WTC11 (cell line): ENCODE data around the gene MED22. TPM values are rescaled to one million over a fixed set of nuclear protein-coding genes. Genes with fewer than 3 reads are reported as not detected.

Experiments used
- ATAC-seq: fragments of 200-7000 bp; cut with Tn5 transposase; 2 replicates; pipeline ENCODE4 v1.10.0; 2021; ENCODE audit warnings: mild to moderate bottlenecking, moderate library complexity
- CTCF ChIA-PET: fragments of 300-600 bp; sonication (Branson Sonifier 250); formaldehyde crosslinking; loops from one replicate; lab custom pipeline; 2021; ENCODE audit warnings: antibody characterized with exemption; lab: Charles Lee
- POLR2A ChIA-PET: fragments of 350-600 bp; sonication (Branson Sonifier 250); formaldehyde crosslinking; loops from one replicate; lab custom pipeline; 2021; ENCODE audit warnings: antibody characterized with exemption; lab: Charles Lee
- DNase-seq: peaks from one replicate; pipeline ENCODE4 v3.0.0; 2021; ENCODE audit warnings: low spot score
- H3K27ac Mint-ChIP-seq: 2 replicates; pipeline ENCODE4 v1.8.0; 2021; ENCODE audit warnings: mixed read lengths
- H3K27me3 Mint-ChIP-seq: 2 replicates; pipeline ENCODE4 v1.8.0; 2021; ENCODE audit warnings: low read depth, mild to moderate bottlenecking, moderate library complexity, mixed read lengths
- H3K36me3 Mint-ChIP-seq: 2 replicates; pipeline ENCODE4 v1.8.0; 2021; ENCODE audit warnings: mixed read lengths
- H3K4me1 Mint-ChIP-seq: 2 replicates; pipeline ENCODE4 v1.8.0; 2022; ENCODE audit warnings: mixed read lengths
- H3K4me3 Mint-ChIP-seq: 2 replicates; pipeline ENCODE4 v1.8.0; 2021; ENCODE audit warnings: mild to moderate bottlenecking, moderate library complexity, mixed read lengths
- H3K9me3 Mint-ChIP-seq: 2 replicates; pipeline ENCODE4 v1.8.0; 2021; ENCODE audit warnings: mixed read lengths
- AR ChIP-seq: fragments of 250-450 bp; sonication (Bioruptor Pico); IDR thresholded peaks from 2 replicates; pipeline ENCODE4 v1.9.0; 2021; ENCODE audit warnings: mild to moderate bottlenecking
- ARID4B ChIP-seq: sonication (generic); formaldehyde crosslinking; IDR thresholded peaks from 2 replicates; pipeline ENCODE4 v1.8.0; 2023; ENCODE audit warnings: missing genetic modification reagents, mild to moderate bottlenecking, borderline replicate concordance
- ATF3 ChIP-seq: sonication (generic); formaldehyde crosslinking; conservative IDR thresholded peaks from 2 replicates; pipeline ENCODE4 v1.8.1; 2022; ENCODE audit warnings: mild to moderate bottlenecking, missing genetic modification reagents
- CREM ChIP-seq: sonication (generic); formaldehyde crosslinking; IDR thresholded peaks from 2 replicates; pipeline ENCODE4 v1.8.1; 2022; ENCODE audit warnings: mild to moderate bottlenecking, missing genetic modification reagents, moderate library complexity
- E2F1 ChIP-seq: sonication (generic); formaldehyde crosslinking; IDR thresholded peaks from 2 replicates; pipeline ENCODE4 v1.8.0; 2022; ENCODE audit warnings: mild to moderate bottlenecking, missing genetic modification reagents
- E2F5 ChIP-seq: sonication (generic); formaldehyde crosslinking; IDR thresholded peaks from 2 replicates; pipeline ENCODE4 v1.8.1; 2022; ENCODE audit warnings: mild to moderate bottlenecking, moderate library complexity, missing genetic modification reagents
- ELF4 ChIP-seq: sonication (generic); formaldehyde crosslinking; IDR thresholded peaks from 2 replicates; pipeline ENCODE4 v1.8.1; 2022; ENCODE audit warnings: low read depth, mild to moderate bottlenecking, moderate library complexity, missing genetic modification reagents
- ESRRA ChIP-seq: sonication (generic); formaldehyde crosslinking; IDR thresholded peaks from 2 replicates; pipeline ENCODE4 v1.8.1; 2022; ENCODE audit warnings: mild to moderate bottlenecking, missing genetic modification reagents, borderline replicate concordance
- ETV6 ChIP-seq: sonication (generic); formaldehyde crosslinking; IDR thresholded peaks from 2 replicates; pipeline ENCODE4 v1.8.1; 2022; ENCODE audit warnings: mild to moderate bottlenecking, missing genetic modification reagents
- FOXP1 ChIP-seq: sonication (generic); formaldehyde crosslinking; IDR thresholded peaks from 2 replicates; pipeline ENCODE4 v1.8.0; 2022; ENCODE audit warnings: missing genetic modification reagents, mild to moderate bottlenecking, moderate library complexity, borderline replicate concordance
- GRHL2 ChIP-seq: fragments of 250-450 bp; sonication (Bioruptor Pico); IDR thresholded peaks from 2 replicates; pipeline ENCODE4 v1.8.0; 2022; ENCODE audit warnings: mild to moderate bottlenecking, moderate library complexity; ENCODE audit not compliant: insufficient replicate concordance, severe bottlenecking
- KAT7 ChIP-seq: sonication (generic); formaldehyde crosslinking; IDR thresholded peaks from 2 replicates; pipeline ENCODE4 v1.8.1; 2023; ENCODE audit warnings: missing genetic modification reagents, mild to moderate bottlenecking, borderline replicate concordance
- MLX ChIP-seq: sonication (generic); formaldehyde crosslinking; IDR thresholded peaks from 2 replicates; pipeline ENCODE4 v1.8.1; 2023; ENCODE audit warnings: mild to moderate bottlenecking, missing genetic modification reagents, moderate library complexity
- PRDM15 ChIP-seq: sonication (generic); formaldehyde crosslinking; IDR thresholded peaks from 2 replicates; pipeline ENCODE4 v1.8.0; 2022; ENCODE audit warnings: missing genetic modification reagents
- ZNF263 ChIP-seq: sonication (generic); formaldehyde crosslinking; IDR thresholded peaks from 2 replicates; pipeline ENCODE4 v1.8.1; 2022; ENCODE audit warnings: low read depth, mild to moderate bottlenecking, moderate library complexity, missing genetic modification reagents
- total RNA-seq: library from RNA; stranded (reverse); gene quantifications from 3 replicates; pipeline ENCODE4 v1.2.3, GENCODE V29; 2021
- TF ChIP-seq, protein P1 (sequence below): fragments of 250-450 bp; sonication (Bioruptor Pico); conservative IDR thresholded peaks from 2 replicates; pipeline ENCODE4 v1.9.0; 2021; ENCODE audit warnings: mild to moderate bottlenecking

The MED22 gene
- total RNA-seq, 1 experiment from 2014 or later = 59.5 TPM

GRCh38 chr9:133346021-133346785 is 1.7 kb downstream of the MED22 start:
- Mint-ChIP-seq H3K36me3 (peaks cover 70% of the 10 kb centered on the region), H3K27ac (peak overlapping the region; percentile 96; the same call in 1 of the 2 replicates), H3K9me3 (no peaks in the 10 kb centered on the region), H3K27me3 (no peaks in the 10 kb centered on the region; the same call in 1 of the 2 replicates), H3K4me3 (peak overlapping the region; percentile 99), H3K4me1 (peaks cover 29% of the 10 kb centered on the region)
- POLR2A ChIA-PET = interaction anchor here (0.8 kb wide), 1 partner anchor 11 kb away, joined by 4 read pairs; no protein-coding TSS in a partner anchor
- CTCF ChIA-PET = interaction anchor here (0.5 to 1.7 kb wide), 4 partner anchors 16 to 159 kb away, joined by 3 to 4 read pairs (median 4); no protein-coding TSS in a partner anchor
- ATAC-seq (no peak), DNase-seq (no peak)
- TF ChIP-seq MLX (CRISPR knock-in tag) (no peak), E2F1 (CRISPR knock-in tag) (no peak), KAT7 (no peak), ETV6 (CRISPR knock-in tag) (no peak), ESRRA (CRISPR knock-in tag) (no peak), GRHL2 (CRISPR knock-in tag) (no peak), FOXP1 (CRISPR knock-in tag) (no peak), E2F5 (CRISPR knock-in tag) (no peak), ARID4B (CRISPR knock-in tag) (no peak), ELF4 (CRISPR knock-in tag) (no peak), ZNF263 (CRISPR knock-in tag) (no peak), CREM (no peak), ATF3 (CRISPR knock-in tag) (no peak), PRDM15 (CRISPR knock-in tag) (no peak), AR (CRISPR knock-in tag) (no peak)
- TF ChIP-seq, protein P1, sequence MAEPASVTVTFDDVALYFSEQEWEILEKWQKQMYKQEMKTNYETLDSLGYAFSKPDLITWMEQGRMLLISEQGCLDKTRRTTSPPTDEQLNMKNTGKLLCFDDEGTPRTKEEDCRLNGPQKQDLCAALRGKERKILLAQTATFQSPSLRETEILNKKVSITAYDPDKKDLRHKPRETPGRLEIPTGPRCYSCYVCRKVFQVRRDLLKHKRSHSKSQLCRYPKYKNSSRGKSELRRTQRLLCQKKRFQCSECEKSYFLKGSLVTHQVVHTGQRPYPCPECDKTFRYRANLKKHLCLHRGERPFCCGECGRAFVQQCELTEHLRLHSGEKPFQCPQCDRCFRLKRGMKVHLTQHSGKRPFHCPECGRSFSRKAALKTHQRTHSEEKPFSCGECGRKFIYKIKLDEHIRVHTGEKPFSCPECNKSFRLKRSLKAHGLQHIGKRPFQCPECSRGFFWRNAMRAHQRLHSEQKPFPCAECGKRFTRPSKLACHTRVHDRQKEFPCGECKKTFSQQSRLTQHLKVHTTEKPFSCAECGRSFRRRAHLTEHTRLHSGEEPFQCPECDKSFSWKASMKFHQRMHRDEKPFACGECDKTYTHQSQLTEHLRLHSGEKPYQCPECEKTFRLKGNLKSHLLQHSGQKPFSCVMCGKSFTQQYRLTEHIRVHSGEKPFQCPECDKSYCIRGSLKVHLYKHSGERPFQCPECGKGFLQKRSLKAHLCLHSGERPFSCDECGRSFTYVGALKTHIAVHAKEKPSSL (CRISPR knock-in tag) = no peak
